Measurements from ENCODE around the gene KIRREL3. TPM values are rescaled to one million over a fixed set of nuclear protein-coding genes. Genes with fewer than 3 reads are reported as not detected.

The KIRREL3 gene
- total and polyA plus RNA-seq, 2 of the 4 experiments (the other 2 are of a cell fraction) = 10.9 to 15.9 TPM

DNA sequence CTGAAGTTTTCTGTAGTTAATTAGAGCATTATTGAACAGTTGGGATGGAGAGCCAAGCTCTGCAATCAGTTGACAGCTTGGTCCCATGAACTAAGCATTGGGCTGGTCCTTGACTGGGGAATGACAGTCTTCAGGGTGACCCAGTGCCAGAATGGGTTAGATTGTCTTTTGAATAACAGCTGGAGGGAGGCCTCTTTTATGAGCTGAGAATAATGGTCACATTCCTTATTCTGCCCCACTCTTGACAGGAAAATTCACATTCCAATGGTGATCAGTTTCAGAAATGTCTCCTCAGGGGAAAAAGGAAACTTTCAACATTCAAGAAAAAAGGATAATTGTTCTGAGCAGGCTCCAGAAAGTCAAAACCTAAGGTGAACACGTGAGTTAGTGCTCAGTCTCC is 113.9 kb downstream of the KIRREL3 start:
- H2AK9ac ChIP-seq (replicated peaks; ENCODE audit: low read depth, low read length, poor library complexity) = no peak overlapping the region
- CTCF ChIA-PET = interaction anchor here (0.6 kb wide), 1 partner anchor 544 kb away, joined by 3 read pairs; no protein-coding TSS in a partner anchor
- no CpG with 5 or more reads among the region's 1 CpG for WGBS, 2 experiments (ENCODE audit: extremely low coverage in 2 of 2, insufficient read length in 1 of 2)

More for the DNA sequence above, 113.9 kb downstream of the KIRREL3 start:
- H4K20me1 ChIP-seq (ENCODE audit: insufficient read depth, low read length) = no peaks in the 10 kb centered on the region
- no peak overlapping the region for H3K14ac ChIP-seq (replicated peaks; ENCODE audit: low read depth, low read length)
- dilution Hi-C loops (cut with HindIII; ENCODE audit: low sequenced_read_pairs, unreplicated experiment) (no loop called here), in situ Hi-C loops (cut with MboI; ENCODE audit: low sequenced_read_pairs) (no loop called here), intact Hi-C loops (cut with micrococcal nuclease) (no loop called here)
- no peaks in the 10 kb centered on the region for H3K27me3 ChIP-seq (ENCODE audit: control insufficient read depth, insufficient read depth, low read length)
- H3K4me1 ChIP-seq (ENCODE audit: control insufficient read depth, insufficient read depth, low read length) = peaks cover 4% of the 10 kb centered on the region
- DNase-seq = no peak
- H2BK15ac ChIP-seq (ENCODE audit: low read depth, low read length) = no peak overlapping the region
- H3K56ac ChIP-seq (ENCODE audit: extremely low read depth, insufficient read depth, low read length) = no peak overlapping the region
- H2BK120ac ChIP-seq (ENCODE audit: low read depth, low read length) = no peak overlapping the region
- H3K9ac ChIP-seq (ENCODE audit: low read depth, low read length) = no peak overlapping the region
- H2BK20ac ChIP-seq (ENCODE audit: low read depth, low read length) = no peak overlapping the region
- peaks cover 3% of the 10 kb centered on the region; the same call in 1 of the 2 replicates for H3K9me1 ChIP-seq (ENCODE audit: insufficient read depth, low read length)
- peaks cover 14 to 20% of the 10 kb centered on the region in 2 experiments; a peak in 2 of 4 replicates for H3K79me1 ChIP-seq (ENCODE audit: low read depth in 1 of 2, low read length in 2 of 2)
- POLR2A ChIA-PET (ENCODE audit: unreplicated experiment) = no interaction called here
- no peak overlapping the region for H3K4me3 ChIP-seq (ENCODE audit: insufficient read depth, low read depth, low read length)
- H3K4ac ChIP-seq (ENCODE audit: low read depth, low read length) = no peak overlapping the region
- H4K5ac ChIP-seq (ENCODE audit: low read depth, low read length) = no peak overlapping the region
- no peaks in the 10 kb centered on the region for H3K9me3 ChIP-seq (ENCODE audit: control insufficient read depth, insufficient read depth, low read length)
- BruUV-seq (replicated peaks) = no TSS peak
- no peak for ATAC-seq (ENCODE audit: low read depth)
- TF ChIP-seq SMC3 (IDR thresholded peaks at IDR 0.05; ENCODE audit: low read depth, low read length) (no peak), CEBPB (IDR thresholded peaks at IDR 0.05; ENCODE audit: low read depth, low read length) (no peak), FOS (IDR thresholded peaks at IDR 0.05; ENCODE audit: low read depth, low read length) (no peak), NFE2L2 (IDR thresholded peaks at IDR 0.05; ENCODE audit: low read depth, low read length) (no peak)
- TF ChIP-seq, protein P1, sequence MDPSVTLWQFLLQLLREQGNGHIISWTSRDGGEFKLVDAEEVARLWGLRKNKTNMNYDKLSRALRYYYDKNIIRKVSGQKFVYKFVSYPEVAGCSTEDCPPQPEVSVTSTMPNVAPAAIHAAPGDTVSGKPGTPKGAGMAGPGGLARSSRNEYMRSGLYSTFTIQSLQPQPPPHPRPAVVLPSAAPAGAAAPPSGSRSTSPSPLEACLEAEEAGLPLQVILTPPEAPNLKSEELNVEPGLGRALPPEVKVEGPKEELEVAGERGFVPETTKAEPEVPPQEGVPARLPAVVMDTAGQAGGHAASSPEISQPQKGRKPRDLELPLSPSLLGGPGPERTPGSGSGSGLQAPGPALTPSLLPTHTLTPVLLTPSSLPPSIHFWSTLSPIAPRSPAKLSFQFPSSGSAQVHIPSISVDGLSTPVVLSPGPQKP (IDR thresholded peaks at IDR 0.05; ENCODE audit: borderline replicate concordance, low read depth, low read length) = no peak
- TF ChIP-seq, protein P2, sequence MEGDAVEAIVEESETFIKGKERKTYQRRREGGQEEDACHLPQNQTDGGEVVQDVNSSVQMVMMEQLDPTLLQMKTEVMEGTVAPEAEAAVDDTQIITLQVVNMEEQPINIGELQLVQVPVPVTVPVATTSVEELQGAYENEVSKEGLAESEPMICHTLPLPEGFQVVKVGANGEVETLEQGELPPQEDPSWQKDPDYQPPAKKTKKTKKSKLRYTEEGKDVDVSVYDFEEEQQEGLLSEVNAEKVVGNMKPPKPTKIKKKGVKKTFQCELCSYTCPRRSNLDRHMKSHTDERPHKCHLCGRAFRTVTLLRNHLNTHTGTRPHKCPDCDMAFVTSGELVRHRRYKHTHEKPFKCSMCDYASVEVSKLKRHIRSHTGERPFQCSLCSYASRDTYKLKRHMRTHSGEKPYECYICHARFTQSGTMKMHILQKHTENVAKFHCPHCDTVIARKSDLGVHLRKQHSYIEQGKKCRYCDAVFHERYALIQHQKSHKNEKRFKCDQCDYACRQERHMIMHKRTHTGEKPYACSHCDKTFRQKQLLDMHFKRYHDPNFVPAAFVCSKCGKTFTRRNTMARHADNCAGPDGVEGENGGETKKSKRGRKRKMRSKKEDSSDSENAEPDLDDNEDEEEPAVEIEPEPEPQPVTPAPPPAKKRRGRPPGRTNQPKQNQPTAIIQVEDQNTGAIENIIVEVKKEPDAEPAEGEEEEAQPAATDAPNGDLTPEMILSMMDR (conservative IDR thresholded peaks at IDR 0.05; ENCODE audit: low read depth, low read length) = no peak
- TF ChIP-seq, protein P3, sequence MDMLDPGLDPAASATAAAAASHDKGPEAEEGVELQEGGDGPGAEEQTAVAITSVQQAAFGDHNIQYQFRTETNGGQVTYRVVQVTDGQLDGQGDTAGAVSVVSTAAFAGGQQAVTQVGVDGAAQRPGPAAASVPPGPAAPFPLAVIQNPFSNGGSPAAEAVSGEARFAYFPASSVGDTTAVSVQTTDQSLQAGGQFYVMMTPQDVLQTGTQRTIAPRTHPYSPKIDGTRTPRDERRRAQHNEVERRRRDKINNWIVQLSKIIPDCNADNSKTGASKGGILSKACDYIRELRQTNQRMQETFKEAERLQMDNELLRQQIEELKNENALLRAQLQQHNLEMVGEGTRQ (IDR thresholded peaks at IDR 0.05; ENCODE audit: low read depth, low read length) = no peak
- H2AFZ ChIP-seq (replicated peaks; ENCODE audit: low read length, poor library complexity) = no peak overlapping the region
- no peak overlapping the region for H3K27ac ChIP-seq (ENCODE audit: insufficient read depth, low read length)
- no peak overlapping the region for H3K4me2 ChIP-seq (ENCODE audit: low read depth, low read length)
- no peak overlapping the region for H3K23ac ChIP-seq (ENCODE audit: low read depth, low read length)
- H3K36me3 ChIP-seq (ENCODE audit: control insufficient read depth, insufficient read depth, low read length) = no peaks in the 10 kb centered on the region
- no peak overlapping the region for H3K18ac ChIP-seq (ENCODE audit: low read depth, low read length)
- H4K91ac ChIP-seq (ENCODE audit: insufficient read depth, low read depth, low read length) = no peak overlapping the region
- H2BK5ac ChIP-seq (ENCODE audit: low read depth, low read length, poor library complexity, severe bottlenecking) = no peak overlapping the region
- no peak overlapping the region for H2AK5ac ChIP-seq (ENCODE audit: low read depth, low read length)
- H4K8ac ChIP-seq (ENCODE audit: low read depth in 2 of 2, low read length in 2 of 2) = no peak overlapping the region

Measured in IMR-90 (cell line).